NCI-H524 treated with DMSO at 0.1 percent for 48 hours (cell line): ENCODE data around the gene SLCO4A1.

Experiments used
- DNase-seq: peaks from one replicate; lab custom pipeline; 2025; lab: John Stamatoyannopoulos, UW

Gene SLCO4A1

DNA sequence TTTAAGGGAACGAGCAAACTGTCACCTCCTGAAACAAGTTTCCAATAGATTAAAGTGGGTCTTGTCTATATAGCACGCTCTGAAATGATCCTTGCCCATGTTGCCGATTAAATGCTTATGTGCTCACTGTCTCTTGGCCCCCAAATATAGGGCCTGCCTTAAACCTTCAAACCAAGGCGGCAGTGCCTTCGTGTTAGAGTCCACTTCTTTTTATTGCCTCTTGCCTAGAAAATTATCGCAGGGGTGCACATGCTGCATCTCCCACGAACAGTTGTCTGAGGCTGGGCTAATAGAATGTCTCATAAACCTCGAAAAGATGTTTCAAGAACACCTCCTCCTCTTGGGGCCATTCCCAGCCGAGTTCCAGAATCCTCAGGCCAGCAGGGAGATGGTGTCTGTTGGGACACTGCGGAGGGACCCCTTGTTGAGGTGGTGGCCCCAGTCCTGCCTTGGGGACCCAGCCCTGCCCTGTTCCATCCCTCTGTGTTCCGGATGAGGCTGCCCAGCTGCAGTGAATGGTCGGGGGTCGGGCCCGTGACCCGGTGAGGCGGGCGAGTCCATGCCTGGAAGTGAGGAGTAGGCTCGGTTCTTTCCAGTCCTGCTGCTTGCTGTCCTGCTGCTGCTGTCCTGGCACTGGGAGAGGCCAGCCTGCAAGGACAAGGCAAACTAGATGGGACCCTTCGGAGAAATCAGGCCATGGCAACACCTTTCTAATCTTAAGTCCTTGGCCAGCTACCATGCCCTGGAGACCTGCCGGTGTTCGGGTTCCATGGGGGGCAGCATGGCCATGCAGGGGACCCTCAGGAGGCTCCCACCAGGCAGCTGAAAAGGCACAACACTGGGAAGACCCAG, 34.7 kb upstream of the SLCO4A1 start:
- DNase-seq, result no peak

DNA sequence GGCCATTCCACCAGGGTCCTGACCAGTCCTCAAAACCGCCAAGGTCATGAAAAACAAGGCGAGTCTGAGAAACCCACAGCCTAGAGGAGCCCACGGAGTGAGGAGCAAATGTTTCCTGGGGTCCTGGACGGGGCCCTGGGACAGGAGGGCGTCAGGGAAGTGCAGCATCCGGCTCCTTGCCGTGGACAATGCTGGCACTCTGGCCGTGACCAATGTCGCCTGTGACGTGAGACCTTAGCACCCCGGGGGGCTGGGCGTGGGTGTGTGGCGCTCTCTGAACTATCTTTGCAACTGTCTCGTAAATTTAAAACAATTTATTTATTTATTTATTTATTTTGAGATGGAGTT, 34.1 kb upstream of the SLCO4A1 start:
- no peak for DNase-seq

DNA sequence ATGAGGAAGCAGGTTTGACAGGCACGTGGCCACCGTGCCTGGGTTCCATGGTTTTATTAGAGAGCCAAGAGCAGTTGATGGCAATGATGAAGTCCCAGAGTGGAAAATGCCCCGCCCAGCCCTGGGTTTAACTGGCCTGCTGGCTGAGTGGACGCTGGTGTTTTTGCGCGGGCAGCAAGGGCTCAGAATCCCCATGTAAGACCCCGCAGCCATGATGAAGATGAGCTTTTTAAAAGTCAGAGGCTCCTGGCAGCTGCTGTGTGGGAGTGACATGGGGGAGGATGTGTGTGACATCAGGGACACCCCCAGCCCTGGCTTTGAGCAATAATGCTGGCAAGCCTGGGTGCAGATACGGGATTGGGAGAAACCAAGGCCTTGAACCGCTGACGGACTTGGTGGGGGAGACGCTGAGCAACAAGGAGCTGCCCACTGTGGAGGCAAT, 33.0 kb upstream of the SLCO4A1 start:
- no peak for DNase-seq

DNA sequence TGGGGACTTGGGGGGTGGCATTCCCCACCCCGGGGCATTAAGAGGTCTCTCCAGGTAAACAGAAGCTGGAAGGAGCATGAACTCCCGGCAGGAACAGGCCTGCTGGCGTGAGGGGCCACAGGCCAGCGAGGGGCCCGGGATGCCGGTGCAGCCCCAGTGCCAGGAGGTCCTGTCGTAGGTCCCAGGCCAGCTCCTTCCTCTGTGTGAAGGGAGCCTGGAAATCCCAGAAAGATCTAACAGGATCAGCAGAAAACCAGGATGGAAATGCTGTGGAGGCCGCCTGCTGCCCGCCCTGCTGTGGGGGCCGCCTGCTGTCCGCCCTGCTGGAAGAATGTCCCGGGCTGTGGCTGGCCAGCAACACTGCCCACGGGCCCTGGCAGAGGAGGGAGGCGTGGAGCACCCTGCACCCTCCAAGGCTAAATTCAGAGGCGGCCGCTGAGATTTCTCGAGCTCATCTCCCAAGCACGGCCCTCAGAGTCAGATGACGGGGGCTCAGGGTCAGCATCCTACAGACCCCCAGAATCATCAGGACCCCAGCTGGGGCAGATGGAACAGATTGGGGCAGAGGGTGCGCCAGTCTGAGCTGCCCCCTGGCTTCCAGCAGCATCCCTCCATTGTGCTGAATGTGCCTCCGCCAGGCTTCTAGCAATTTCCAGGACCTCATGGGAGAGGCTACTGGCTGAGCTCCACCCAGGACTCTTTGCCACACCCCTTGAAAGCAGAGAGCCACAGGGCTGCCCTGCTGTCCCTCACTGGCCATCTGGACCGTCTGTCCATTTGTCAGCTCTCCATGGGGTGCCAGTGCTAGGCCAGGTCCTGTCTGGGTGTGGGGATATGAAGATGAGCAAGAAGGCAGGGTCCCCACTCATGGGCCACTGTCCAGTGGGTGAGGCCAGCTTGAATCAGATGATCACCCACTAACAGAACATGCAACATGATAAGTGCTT, 32.2 kb upstream of the SLCO4A1 start:
- no peak for DNase-seq

DNA sequence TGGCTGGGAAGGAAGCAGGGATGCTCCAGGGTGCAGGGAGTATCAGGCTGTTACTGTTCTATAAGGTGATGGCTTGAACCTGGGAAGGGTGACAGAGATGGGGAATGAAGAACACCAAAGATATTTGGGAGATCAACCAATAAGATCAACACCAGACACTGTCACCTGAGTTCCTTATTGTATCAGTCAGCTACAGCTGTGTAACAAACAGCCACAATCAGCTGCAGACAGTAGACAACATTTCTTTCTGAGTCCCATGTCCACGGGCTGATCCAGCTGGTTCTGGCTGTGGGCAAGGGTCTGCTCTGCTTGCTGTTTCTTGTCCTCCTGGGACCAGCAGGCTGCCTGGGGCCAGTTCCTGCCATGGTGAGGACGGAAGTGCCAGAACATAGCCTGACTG, 31.3 kb upstream of the SLCO4A1 start:
- no peak for DNase-seq

DNA sequence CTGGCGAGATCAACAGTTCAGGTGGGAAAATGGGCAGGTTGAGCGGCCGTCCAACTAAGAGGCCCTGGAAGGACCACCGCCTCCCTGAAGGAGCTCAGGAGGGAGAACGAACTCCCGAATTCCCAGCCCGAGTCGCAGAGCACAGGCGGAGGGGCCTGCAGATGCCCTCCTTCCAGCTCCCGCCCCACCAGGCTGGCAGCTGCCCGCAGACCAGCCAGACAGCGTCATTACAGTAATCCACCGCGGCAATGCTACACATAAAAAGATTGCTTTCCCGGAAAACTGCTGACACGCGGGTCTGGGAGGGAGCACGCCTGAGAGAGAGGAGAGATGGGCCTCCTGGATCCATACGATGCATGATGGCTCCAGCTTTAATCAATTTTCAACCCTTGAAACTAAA, 30.5 kb upstream of the SLCO4A1 start:
- DNase-seq, result no peak

DNA sequence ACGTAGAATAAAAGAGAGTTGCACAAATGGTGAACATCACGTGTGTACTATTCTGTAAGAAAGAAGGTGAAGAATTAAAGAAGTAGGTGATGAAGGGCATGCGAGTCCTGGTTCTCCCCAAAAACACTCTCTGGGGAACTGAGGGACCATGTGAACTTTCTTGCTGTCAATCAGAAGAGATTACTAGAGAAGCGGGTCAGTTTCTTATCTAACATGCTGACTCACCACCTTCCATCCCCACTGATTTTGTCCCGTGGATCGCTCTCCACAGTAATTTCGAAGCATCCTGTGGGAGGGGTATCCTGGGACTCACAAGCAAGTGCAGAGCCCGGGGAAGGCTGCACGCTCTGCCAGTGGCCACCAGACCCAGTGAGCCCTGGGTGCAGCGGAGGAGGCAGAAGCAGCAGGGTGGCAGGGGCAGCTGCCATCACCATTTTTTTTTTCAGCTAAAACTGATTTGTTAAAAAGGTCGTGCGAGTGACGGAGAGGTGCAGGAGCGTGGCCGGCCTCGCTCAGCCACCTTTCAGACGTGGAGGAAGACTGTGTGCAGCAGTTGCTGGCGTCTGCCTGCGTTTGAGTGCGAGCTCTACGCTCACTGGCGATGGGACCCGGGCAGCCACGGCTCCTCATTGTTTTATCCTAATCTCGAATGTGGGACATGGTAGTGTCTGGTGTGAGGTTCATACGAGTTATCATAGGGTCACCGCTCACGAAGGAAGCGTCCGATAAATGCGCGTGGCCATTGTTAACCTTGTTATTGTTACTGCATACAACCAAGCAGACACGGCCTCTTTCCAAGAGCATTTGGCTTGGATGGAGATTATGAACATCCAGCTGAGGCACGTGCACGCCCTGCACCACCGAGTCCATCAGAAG, 28.0 kb upstream of the SLCO4A1 start:
- DNase-seq, result no peak

DNA sequence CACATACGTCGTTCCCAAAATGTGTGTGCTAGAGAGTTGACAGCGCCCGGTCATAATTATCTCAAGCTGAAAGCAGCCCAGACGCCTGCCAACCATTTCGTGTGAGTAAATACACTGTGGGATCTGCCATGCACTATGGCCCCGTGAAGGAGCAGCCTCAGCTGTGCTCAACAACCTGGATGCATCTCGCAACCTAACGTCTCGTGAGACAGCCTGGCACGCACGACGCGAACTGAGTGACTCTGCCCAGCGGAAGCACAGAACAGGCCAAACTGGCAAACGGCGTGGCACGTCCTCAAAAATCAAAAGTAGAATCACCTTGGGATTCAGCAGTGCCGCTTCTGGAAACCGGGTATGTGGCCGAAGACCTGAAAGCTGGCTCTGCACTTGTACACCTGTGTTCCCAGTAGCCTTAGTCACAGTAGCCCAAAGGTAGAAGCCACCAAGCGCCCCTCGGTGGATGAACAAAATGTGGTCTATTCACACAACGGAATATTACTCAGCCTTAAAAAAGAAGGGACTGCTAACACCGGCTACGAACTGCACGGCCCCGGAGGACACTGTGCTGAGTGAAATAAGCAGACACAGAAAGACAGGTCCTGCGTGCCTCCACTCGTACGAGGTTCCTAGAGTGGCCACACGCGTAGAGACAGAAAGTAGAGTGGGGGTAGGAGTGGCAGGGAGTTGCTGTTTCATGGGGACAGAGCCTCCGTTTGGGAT, 27.2 kb upstream of the SLCO4A1 start:
- no peak for DNase-seq

DNA sequence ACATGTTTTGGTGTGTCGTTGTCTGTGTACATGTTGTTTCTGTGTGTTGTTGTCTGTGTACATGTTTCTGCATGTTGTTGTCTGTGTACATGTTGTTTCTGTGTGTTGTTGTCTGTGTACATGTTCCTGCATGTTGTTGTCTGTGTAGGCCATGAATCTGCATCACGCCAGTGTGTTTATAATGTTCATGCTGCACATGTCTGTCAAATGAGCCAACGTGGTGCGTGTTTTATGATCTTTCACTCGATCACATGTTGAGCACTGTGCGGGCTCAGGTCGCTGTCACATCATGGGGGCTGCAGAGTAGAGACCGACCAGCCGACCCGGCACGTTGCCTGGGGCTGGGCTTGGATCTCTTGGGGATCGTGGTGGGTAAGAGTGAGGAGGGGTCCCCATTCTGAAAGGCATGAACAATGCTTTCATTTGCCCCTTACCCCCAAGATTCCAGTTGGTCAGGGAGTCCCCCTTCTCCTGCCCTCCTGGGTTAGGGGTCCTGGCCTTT, 26.5 kb upstream of the SLCO4A1 start:
- DNase-seq, result no peak

DNA sequence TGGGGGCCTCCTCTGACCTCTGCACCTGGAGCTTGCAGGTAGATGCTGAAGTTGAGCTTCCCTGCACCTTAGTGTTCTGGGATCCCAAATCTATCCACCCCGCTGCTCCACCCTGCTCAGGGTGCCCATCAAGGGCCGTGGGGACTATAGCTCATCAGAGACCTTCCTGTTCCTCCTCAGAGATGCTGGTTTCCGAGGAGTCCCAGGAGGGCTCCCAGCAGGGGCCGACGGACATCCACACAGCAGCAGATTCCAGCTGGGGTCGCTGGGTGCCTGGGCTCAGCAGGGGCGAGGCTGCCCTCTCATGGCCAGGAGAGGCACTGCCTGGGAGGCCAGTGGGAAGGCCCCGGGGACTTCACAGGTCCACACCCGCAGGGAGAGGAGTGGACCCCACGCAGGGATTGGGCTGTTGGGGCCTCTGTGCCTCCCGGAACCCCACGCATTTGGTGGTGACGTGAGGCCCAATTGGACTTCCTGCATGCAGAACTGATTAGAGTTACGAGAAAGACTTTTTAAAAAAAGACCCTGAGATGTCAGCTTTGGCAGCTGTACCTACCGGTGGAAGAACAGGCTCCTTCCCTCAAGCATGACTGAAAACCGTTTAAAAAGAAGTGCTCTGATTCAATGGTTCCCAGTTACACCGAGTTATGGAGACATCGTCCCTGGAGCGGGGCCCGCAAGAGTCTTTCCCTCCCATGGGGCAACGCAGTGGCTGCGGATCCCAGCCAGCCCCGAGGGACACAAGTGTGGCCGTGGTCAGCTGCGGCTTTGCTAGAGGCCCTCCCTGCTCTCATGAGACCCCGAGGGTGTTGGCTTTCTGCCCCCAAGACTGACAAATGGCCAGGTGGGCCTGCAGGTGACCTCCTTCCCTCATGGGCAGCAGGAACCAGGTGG, 25.3 kb upstream of the SLCO4A1 start:
- no peak for DNase-seq

DNA sequence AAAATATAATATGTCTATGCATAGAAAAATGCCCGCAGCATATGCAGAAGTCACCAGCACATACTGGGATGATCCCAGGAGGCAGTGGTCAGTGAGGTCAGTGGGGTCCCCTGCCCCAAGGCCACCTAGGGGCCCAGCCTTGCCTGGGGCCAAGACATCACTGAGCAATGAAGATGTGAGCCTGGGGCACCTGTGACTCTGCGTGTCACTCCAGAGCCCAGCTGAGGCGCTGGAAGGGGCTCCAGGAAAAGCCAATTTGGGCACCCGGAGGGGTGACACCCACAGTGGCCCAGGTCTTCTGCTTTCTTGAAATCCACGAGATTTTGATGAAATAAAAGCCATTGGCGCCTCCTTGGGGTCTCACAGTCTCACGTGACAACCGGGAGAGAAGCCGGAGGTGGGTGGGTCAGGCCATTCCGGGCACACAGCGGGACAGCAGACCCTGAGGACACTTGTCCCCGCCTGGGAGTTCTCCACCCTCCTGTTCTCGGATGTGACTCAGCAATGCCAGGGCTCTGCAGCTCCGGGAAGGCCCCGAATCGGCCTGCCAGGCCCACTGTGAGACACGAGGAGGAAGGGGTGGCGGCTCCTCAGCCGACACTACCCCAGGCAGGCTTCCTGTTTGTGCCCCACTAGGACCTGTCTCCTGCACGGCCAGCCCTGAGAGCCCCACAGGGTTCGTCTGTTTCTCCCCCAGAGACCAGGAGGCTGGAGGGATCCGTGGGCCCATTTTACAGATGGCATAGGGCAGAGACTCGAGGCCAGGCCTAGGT, 24.4 kb upstream of the SLCO4A1 start:
- DNase-seq, result no peak

DNA sequence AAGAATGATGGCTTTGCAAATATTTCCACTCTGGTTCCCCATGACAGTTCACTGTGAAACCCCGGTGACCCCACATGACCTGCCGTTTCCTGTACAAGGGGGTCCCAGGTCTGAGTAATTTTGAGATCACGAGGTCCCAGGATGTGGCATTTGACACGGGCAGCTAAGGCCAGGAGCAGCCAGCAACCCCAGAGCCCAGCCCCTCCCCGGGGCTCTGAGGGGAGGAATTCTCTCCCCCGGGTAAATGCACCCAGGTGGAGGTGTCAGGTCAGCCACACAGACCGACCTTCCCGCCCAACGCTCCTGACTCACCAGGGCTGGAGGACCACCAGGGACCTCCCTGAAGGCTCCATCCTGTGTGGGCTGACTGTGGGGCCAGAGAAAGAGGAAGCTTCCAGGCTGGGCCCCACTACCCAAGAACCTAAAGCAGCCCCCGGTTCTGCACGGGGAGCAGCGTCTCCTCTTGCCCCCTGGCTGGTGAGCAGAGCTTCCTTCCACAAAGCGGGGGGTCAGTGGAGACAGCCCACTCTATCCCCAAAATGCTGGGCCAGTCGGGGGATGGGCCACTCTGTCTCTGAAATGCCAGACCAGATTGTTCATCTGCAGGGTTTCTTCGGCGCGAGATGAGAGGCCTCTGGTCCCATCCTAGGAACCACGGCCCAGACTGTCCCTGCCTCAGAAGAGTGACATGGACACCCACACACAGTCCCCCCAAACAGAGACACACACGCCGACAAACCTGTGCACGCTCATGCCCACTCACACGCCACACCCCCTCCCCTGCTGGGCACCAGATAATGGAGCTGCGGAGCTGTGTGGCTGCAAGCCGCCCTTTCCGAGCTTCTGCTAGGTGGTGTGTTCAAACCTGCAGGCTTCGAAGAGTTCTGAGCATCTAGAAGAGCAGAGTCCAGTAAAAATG, 23.4 kb upstream of the SLCO4A1 start:
- no peak for DNase-seq

DNA sequence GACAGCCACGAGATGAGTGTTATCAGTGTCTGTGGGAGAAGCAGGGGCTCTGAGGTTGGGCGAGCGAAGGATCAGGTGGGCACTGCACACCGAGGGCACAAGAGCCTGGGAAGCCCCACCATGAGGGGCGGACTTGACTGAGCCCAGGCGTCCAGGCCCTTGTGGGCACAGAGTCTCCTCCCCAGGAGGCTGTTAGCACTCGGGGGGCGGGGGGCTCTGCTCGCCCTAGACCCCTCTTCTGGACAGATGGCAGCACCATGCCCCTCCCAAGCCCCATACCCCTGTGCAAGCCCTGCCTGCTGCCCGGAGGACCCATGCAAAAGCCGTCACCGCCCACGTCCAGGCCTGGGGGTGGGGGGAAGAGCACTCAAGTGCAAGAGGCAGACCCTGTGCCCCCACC, 21.7 kb upstream of the SLCO4A1 start:
- no peak for DNase-seq

DNA sequence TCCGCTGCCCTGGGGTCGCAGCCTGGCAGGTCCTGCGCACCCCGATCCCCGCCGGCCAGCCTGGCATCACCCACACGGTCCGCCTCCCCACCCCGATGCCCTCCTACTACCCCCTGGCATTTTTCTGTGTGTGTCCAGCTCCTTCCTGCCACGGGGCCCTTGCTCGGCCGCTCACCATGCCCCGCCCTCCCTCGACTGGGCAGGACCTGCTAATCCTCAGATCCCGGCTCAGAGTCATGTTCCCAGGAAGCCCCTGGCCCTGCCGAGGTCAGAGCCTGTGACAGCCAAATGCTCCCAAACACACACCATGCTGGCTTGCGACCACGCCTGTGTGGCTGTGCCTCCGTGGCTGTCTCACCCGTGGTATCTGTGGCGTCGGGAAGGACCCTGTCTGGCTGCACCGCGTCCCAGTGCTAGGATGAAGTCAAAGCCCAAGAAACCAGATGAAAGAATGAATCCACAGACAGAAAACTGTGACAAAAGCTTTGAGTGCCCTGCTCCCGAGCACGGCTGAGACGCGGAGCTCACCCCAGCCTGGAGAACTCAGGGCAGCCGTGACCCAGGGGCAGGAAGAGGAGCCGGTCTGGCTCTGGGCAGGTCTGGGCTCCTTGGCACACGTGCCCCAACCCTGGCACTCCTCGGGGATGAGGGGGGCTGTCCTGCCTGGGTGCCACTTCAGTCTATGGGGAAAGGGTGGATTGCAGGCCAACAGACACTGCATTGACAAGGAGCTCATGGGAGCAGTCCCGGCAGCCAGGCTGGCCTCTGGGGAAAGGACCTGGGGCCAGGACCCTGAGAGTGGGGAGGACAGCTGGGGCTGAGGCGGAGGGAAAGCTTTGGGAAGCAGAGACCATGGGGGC, 20.8 kb upstream of the SLCO4A1 start:
- no peak for DNase-seq

DNA sequence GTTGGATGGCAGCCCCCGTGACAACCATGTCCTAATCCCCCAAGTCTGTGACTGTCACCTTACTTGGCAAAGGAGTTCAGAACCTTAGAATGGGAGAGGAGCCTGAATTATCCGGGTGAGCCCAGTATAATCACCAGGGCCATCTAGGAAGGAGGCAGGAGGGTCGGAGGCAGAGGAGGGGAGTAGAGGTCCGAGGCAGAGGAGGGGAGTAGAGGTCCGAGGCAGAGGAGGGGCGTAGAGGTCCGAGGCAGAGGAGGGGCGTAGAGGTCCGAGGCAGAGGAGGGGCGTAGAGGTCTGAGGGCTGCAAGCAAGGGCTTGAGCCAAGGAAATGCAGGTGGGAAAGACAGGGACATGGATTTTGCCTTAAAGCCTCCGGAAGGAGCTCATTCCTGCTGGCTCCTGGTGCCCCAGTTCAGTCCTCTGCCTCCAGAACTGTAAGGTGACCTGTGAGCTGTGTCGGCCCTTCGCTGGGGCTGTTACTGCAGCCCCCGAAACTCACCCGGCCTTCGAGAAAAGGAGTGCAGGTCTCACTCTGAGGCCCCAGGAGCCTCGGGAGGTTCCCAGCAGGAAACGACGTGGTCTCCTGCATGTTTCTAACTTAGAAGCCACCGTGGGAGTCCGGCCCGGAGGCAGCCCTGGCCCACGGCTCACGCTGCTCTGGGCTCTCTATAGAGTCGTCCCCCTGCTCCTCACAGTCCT, 20.0 kb upstream of the SLCO4A1 start:
- DNase-seq, result no peak

DNA sequence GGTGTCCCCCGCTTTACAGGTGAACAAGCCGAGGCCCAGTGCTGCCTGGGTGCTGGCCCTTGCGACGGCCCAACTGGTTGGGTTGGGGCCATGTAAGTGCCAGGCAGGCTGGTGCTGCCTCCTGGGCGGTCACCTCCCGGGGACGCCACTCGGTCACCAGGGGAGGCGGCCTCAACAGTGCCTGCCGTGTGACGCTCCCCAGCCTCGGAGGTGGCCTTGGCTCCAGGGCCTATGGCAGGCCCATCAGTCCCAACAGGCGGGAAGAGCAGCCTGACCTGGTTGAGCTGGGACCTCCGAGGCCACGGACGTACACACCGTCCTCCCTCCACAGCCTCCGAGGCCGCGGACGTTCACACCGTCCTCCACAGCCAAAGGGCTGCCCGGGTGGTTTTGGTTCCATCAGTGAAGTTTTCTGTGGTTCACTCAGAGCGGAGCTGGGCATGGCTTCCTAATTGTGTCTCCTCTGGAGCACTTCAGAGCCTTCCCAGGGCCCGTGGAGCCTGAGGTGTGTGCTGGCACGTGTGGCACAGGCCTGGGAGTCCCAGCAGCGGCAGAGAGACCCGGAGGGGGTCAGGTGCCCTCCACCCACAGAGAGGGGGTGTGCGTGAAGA, 19.3 kb upstream of the SLCO4A1 start:
- DNase-seq, result no peak
